ENCODE data around the gene CCDC93. TPM values are rescaled to one million over a fixed set of nuclear protein-coding genes. Genes with fewer than 3 reads are reported as not detected.

The CCDC93 gene
- total and polyA plus RNA-seq, 2 of the 4 experiments (the other 2 are of a cell fraction), result 8.1 to 17.2 TPM

DNA sequence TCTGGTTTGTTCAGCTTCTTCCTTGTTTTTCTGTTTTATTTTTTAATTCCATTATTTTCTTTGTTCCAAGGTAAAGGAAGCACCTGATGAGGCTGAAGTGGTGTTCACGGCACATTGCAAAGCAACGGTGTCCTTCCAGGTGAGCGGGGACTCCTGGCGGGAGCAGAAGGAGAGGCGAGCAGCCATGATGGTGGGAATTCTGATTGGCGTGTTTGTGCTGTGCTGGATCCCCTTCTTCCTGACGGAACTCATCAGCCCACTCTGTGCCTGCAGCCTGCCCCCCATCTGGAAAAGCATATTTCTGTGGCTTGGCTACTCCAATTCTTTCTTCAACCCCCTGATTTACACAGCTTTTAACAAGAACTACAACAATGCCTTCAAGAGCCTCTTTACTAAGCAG, 110.9 kb downstream of the CCDC93 start:
- Histone ChIP-seq H4K91ac (ENCODE audit: insufficient read depth, low read depth, low read length) (no peak overlapping the region), H3K9me1 (ENCODE audit: insufficient read depth, low read length) (no peaks in the 10 kb centered on the region), H3K18ac (ENCODE audit: low read depth, low read length) (no peak overlapping the region), H3K79me1 (ENCODE audit: low read depth in 1 of 2, low read length in 2 of 2) (no peaks in the 10 kb centered on the region), H4K5ac (ENCODE audit: low read depth, low read length) (no peak overlapping the region), H2AFZ (replicated peaks; ENCODE audit: low read length, poor library complexity) (no peak overlapping the region), H2BK20ac (ENCODE audit: low read depth, low read length) (no peak overlapping the region), H3K4me3 (ENCODE audit: insufficient read depth, low read depth, low read length) (no peak overlapping the region), H3K4me2 (ENCODE audit: low read depth, low read length) (no peak overlapping the region), H3K14ac (replicated peaks; ENCODE audit: low read depth, low read length) (no peak overlapping the region), H3K4ac (ENCODE audit: low read depth, low read length) (no peak overlapping the region), H2AK9ac (replicated peaks; ENCODE audit: low read depth, low read length, poor library complexity) (no peak overlapping the region), H3K36me3 (ENCODE audit: control insufficient read depth, insufficient read depth, low read length) (no peaks in the 10 kb centered on the region), H3K56ac (ENCODE audit: extremely low read depth, insufficient read depth, low read length) (no peak overlapping the region), H3K27me3 (ENCODE audit: control insufficient read depth, insufficient read depth, low read length) (no peaks in the 10 kb centered on the region), H3K9ac (ENCODE audit: low read depth, low read length) (no peak overlapping the region), H3K4me1 (ENCODE audit: control insufficient read depth, insufficient read depth, low read length) (no peaks in the 10 kb centered on the region), H3K9me3 (ENCODE audit: control insufficient read depth, insufficient read depth, low read length) (no peaks in the 10 kb centered on the region), H2AK5ac (ENCODE audit: low read depth, low read length) (no peak overlapping the region), H2BK120ac (ENCODE audit: low read depth, low read length) (no peak overlapping the region), H3K23ac (ENCODE audit: low read depth, low read length) (no peak overlapping the region), H2BK5ac (ENCODE audit: low read depth, low read length, poor library complexity, severe bottlenecking) (no peak overlapping the region), H4K20me1 (ENCODE audit: insufficient read depth, low read length) (no peaks in the 10 kb centered on the region), H2BK15ac (ENCODE audit: low read depth, low read length) (no peak overlapping the region), H4K8ac (ENCODE audit: low read depth in 2 of 2, low read length in 2 of 2) (no peak overlapping the region), H3K27ac (ENCODE audit: insufficient read depth, low read length) (no peak overlapping the region)
- POLR2A ChIA-PET (ENCODE audit: unreplicated experiment), result no interaction called here
- DNase-seq (no peak), ATAC-seq (ENCODE audit: low read depth) (no peak)
- BruUV-seq (replicated peaks), result no TSS peak
- intact Hi-C loops (cut with micrococcal nuclease), result no loop called here
- no CpG with 5 or more reads among the region's 7 CpGs for WGBS, 2 experiments (ENCODE audit: extremely low coverage in 2 of 2, insufficient read length in 1 of 2)
- TF ChIP-seq SMC3 (IDR thresholded peaks at IDR 0.05; ENCODE audit: low read depth, low read length) (no peak), NFE2L2 (IDR thresholded peaks at IDR 0.05; ENCODE audit: low read depth, low read length) (no peak), CEBPB (IDR thresholded peaks at IDR 0.05; ENCODE audit: low read depth, low read length) (no peak), ELK1 (IDR thresholded peaks at IDR 0.05; ENCODE audit: borderline replicate concordance, low read depth, low read length) (no peak), RFX5 (IDR thresholded peaks at IDR 0.05; ENCODE audit: low read depth, low read length) (no peak), CHD1 (IDR thresholded peaks at IDR 0.05; ENCODE audit: low read depth, low read length) (no peak), USF2 (IDR thresholded peaks at IDR 0.05; ENCODE audit: low read depth, low read length) (no peak), MAFK (IDR thresholded peaks at IDR 0.05; ENCODE audit: low read depth, low read length) (no peak)
- CTCF ChIA-PET, result no interaction called here
- dilution Hi-C loops (cut with HindIII; ENCODE audit: low sequenced_read_pairs, unreplicated experiment), result no loop called here
- in situ Hi-C loops (cut with MboI; ENCODE audit: low sequenced_read_pairs), result no loop called here

All from IMR-90 (cell line).